Endothelial cell of umbilical vein (primary cell): ENCODE data around the gene TTC4. TPM values are rescaled to one million over a fixed set of nuclear protein-coding genes. Genes with fewer than 3 reads are reported as not detected.

ENCODE experiments used
- BruUV-seq: library from RNA; stranded (reverse); fragments of 400-500 nt; replicated peaks from 2 replicates; lab custom pipeline; 2021; lab: Mats Ljungman, UMichigan
- CTCF ChIA-PET: fragments of 300-600, 350-600 bp; sonication (Branson Sonifier 250); formaldehyde crosslinking; loops from one replicate; lab custom pipeline; 2021; ENCODE audit warnings: antibody characterized with exemption, inconsistent platforms; lab: Charles Lee
- POLR2A ChIA-PET: fragments of 300-600, 350-600 bp; sonication (Branson Sonifier 250); formaldehyde crosslinking; loops from one replicate; lab custom pipeline; 2021; ENCODE audit warnings: antibody characterized with exemption, inconsistent platforms; lab: Charles Lee
- DNase-seq: peaks from one replicate; pipeline ENCODE4 v3.0.0-alpha.2; 2011; ENCODE audit warnings: low read depth, low spot score
- FAIRE-seq: peaks from 2 replicates; lab custom pipeline; 2011; peaks lifted over from hg19 to GRCh38; lab: Jason Lieb, UNC
- H2AFZ ChIP-seq: 2 replicates; pipeline ENCODE4 v1.6.0; 2012; ENCODE audit warnings: low read depth, low read length, control low read depth, inconsistent platforms
- H3K27ac ChIP-seq: 2 replicates; pipeline ENCODE4 v1.5.1; 2011; ENCODE audit warnings: low read depth, mild to moderate bottlenecking, control low read depth, low read length, moderate library complexity; ENCODE audit not compliant: insufficient read depth
- H3K27me3 ChIP-seq, 2 experiments: 2 replicates each; pipeline versions ENCODE4 v1.6.0 to v1.6.1; 2011; ENCODE audit warnings: low read length in 2 of 2, mixed read lengths in 1 of 2; ENCODE audit not compliant: control insufficient read depth in 2 of 2, insufficient read depth in 2 of 2
- H3K36me3 ChIP-seq, 2 experiments: 2 replicates in 1 of 2; 3 replicates in 1 of 2; pipeline ENCODE4 v1.5.1; 2011; ENCODE audit warnings: low read length in 2 of 2, mild to moderate bottlenecking in 1 of 2, moderate library complexity in 1 of 2; ENCODE audit not compliant: control insufficient read depth in 2 of 2, insufficient read depth in 2 of 2; ENCODE audit errors: extremely low read depth in 1 of 2
- H3K4me1 ChIP-seq: 3 replicates; pipeline ENCODE4 v1.5.1; 2011; ENCODE audit warnings: mild to moderate bottlenecking, low read length; ENCODE audit not compliant: control insufficient read depth, insufficient read depth; ENCODE audit errors: extremely low read depth
- H3K4me2 ChIP-seq: 2 replicates; pipeline ENCODE4 v1.6.1; 2011; ENCODE audit warnings: low read length, control low read depth, mixed read lengths; ENCODE audit not compliant: insufficient read depth
- H3K4me3 ChIP-seq, 3 experiments: fragments of 200-600 bp in 1 of 3; sonication (generic), shearing (Covaris generic) in 1 of 3; replicated peaks in 1 of 3; 2 replicates each; pipeline ENCODE4 v1.5.1; 2011 to 2016; ENCODE audit warnings: control low read depth in 3 of 3, low read length in 3 of 3, mild to moderate bottlenecking in 2 of 3, inconsistent platforms in 1 of 3, low read depth in 1 of 3, moderate library complexity in 1 of 3; ENCODE audit not compliant: insufficient read depth in 1 of 3
- H3K79me2 ChIP-seq: 2 replicates; pipeline ENCODE4 v1.6.0; 2012; ENCODE audit warnings: low read length, inconsistent platforms; ENCODE audit not compliant: control insufficient read depth, insufficient read depth
- H3K9ac ChIP-seq: replicated peaks from 2 replicates; pipeline ENCODE3; 2011; ENCODE audit warnings: low read length, control low read depth; ENCODE audit not compliant: insufficient read depth; ENCODE audit errors: extremely low read depth
- H3K9me1 ChIP-seq: replicated peaks from 3 replicates; pipeline ENCODE4 v1.6.0; 2011; ENCODE audit warnings: mild to moderate bottlenecking, low read length; ENCODE audit not compliant: control insufficient read depth, insufficient read depth; ENCODE audit errors: extremely low read depth
- H3K9me3 ChIP-seq: replicated peaks from 2 replicates; pipeline ENCODE4 v1.5.1; 2012; ENCODE audit warnings: low read length, inconsistent platforms; ENCODE audit not compliant: control insufficient read depth, insufficient read depth
- H4K20me1 ChIP-seq: replicated peaks from 2 replicates; pipeline ENCODE3; 2011; ENCODE audit warnings: mild to moderate bottlenecking, low read length; ENCODE audit not compliant: control insufficient read depth, insufficient read depth; ENCODE audit errors: extremely low read depth
- EZH2 ChIP-seq: IDR thresholded peaks from 2 replicates; pipeline ENCODE4 v1.6.1; 2012; ENCODE audit warnings: borderline replicate concordance, low read depth, mild to moderate bottlenecking, moderate library complexity, low read length, inconsistent platforms; ENCODE audit not compliant: severe bottlenecking
- GATA2 ChIP-seq: IDR thresholded peaks from 2 replicates; pipeline ENCODE4 v1.7.0; 2011; ENCODE audit warnings: low read depth, mild to moderate bottlenecking, moderate library complexity, mixed read lengths, low read length; ENCODE audit not compliant: insufficient read length, insufficient read depth
- MYC ChIP-seq: IDR thresholded peaks from one replicate; pipeline ENCODE4 v1.6.1; 2011; ENCODE audit warnings: mild to moderate bottlenecking, low read depth, low read length
- POLR2A ChIP-seq: IDR thresholded peaks from 2 replicates; pipeline ENCODE4 v1.6.1; 2012; ENCODE audit warnings: low read depth, mild to moderate bottlenecking, control low read depth, low read length
- dilution Hi-C: fragments of 300-500 bp; cut with MboI; formaldehyde crosslinking; loops from one replicate; pipeline ENCODE4 v1.15.0; 2019; ENCODE audit warnings: low sequenced_read_pairs; ENCODE audit not compliant: extremely low pct_ligation_motif_present
- intact Hi-C: fragments of 100-400 bp; cut with micrococcal nuclease; formaldehyde crosslinking; loops from one replicate; pipeline ENCODE4 v1.10.0; 2022
- polyA plus RNA-seq, 4 experiments: library from polyadenylated mRNA; depleted of rRNA in 3 of 4; stranded (reverse) in 3 of 4; unstranded in 1 of 4; fragments of >200 nt; gene quantifications; 2 replicates each; pipeline versions ENCODE4 v1.2.1 to v1.2.3, GENCODE V29; 2011 to 2012; ENCODE audit warnings: missing spikeins in 1 of 4
- total RNA-seq: library from RNA; stranded (reverse); gene quantifications from 2 replicates; pipeline ENCODE4 v1.2.3, GENCODE V29; 2021

TTC4 gene
- total and polyA plus RNA-seq, 2 donors (not counting 3 experiments of a cell fraction or from before 2014, with no cell fraction given) = 19.2 to 28.8 TPM

- ChIA-PET CTCF (no interaction called here), POLR2A (no interaction called here)
- H3K27me3 ChIP-seq = peaks cover 29 to 30% of the 10 kb centered on the region in 2 experiments
- no peak overlapping the region for H3K9ac ChIP-seq
- H3K4me2 ChIP-seq = no peak overlapping the region
- DNase-seq (no peak), FAIRE-seq (no peak)
- BruUV-seq = no TSS peak
- dilution Hi-C loops = no loop called here
- no peaks in the 10 kb centered on the region for H3K9me1 ChIP-seq
- no peaks in the 10 kb centered on the region for H3K4me1 ChIP-seq
- H3K9me3 ChIP-seq = no peaks in the 10 kb centered on the region
- TF ChIP-seq POLR2A = no peak
- H3K79me2 ChIP-seq = no peaks in the 10 kb centered on the region
- H4K20me1 ChIP-seq = no peaks in the 10 kb centered on the region
- no peaks in the 10 kb centered on the region for H3K36me3 ChIP-seq
- H3K4me3 ChIP-seq = no peak overlapping the region
- no peak overlapping the region for H3K27ac ChIP-seq
- intact Hi-C loops = no loop called here
- H2AFZ ChIP-seq = no peak overlapping the region
Observed at GRCh38 chr1:54782156-54782555, 66.5 kb downstream of the TTC4 start.

- ChIA-PET POLR2A (no interaction called here), CTCF (no interaction called here)
- H4K20me1 ChIP-seq = no peaks in the 10 kb centered on the region
- H3K9ac ChIP-seq = no peak overlapping the region
- H3K9me1 ChIP-seq = no peaks in the 10 kb centered on the region
- H3K4me1 ChIP-seq = no peaks in the 10 kb centered on the region
- intact Hi-C loops = no loop called here
- no peak overlapping the region for H3K4me3 ChIP-seq
- H3K9me3 ChIP-seq = no peaks in the 10 kb centered on the region
- H3K27ac ChIP-seq = no peak overlapping the region
- peaks cover 27 to 29% of the 10 kb centered on the region in 2 experiments for H3K27me3 ChIP-seq
- no TSS peak for BruUV-seq
- FAIRE-seq = no peak
- H3K36me3 ChIP-seq = no peaks in the 10 kb centered on the region
- no peak for DNase-seq
- TF ChIP-seq EZH2 (no peak), MYC (no peak), GATA2 (no peak)
- H3K79me2 ChIP-seq = no peaks in the 10 kb centered on the region
- H3K4me2 ChIP-seq = no peak overlapping the region
- H2AFZ ChIP-seq = no peak overlapping the region
- dilution Hi-C loops = no loop called here
Observed at GRCh38 chr1:54782588-54782987, 66.9 kb downstream of the TTC4 start.
